ENCODE measurements around the gene PSMG1.

Gene PSMG1

GRCh38 chr21:39156024-39156423 is 27.2 kb downstream of the PSMG1 start:
- peak; percentile 48 for DNase-seq

GRCh38 chr21:39155578-39155977 is 27.7 kb downstream of the PSMG1 start:
- DNase-seq: no peak

- no peak for DNase-seq
These were observed 29.4 kb downstream of the PSMG1 start for GRCh38 chr21:39153842-39154241.

- no peak for DNase-seq
These were observed 29.9 kb downstream of the PSMG1 start for GRCh38 chr21:39153373-39153772.

- no peak for DNase-seq
These were observed 31.0 kb downstream of the PSMG1 start for GRCh38 chr21:39152271-39152670.

GRCh38 chr21:39150877-39151276 is 32.4 kb downstream of the PSMG1 start:
- peak; percentile 17 for DNase-seq

GRCh38 chr21:39150316-39150715 is 32.9 kb downstream of the PSMG1 start:
- DNase-seq: no peak

- no peak for DNase-seq
These were observed 33.4 kb downstream of the PSMG1 start for GRCh38 chr21:39149882-39150281.

- DNase-seq: no peak
These were observed 34.3 kb downstream of the PSMG1 start for GRCh38 chr21:39148975-39149374.

GRCh38 chr21:39144191-39144590 is 39.1 kb downstream of the PSMG1 start:
- DNase-seq: no peak

- DNase-seq: no peak
These were observed 40.3 kb downstream of the PSMG1 start for GRCh38 chr21:39142972-39143371.

GRCh38 chr21:39141502-39141901 is 41.7 kb downstream of the PSMG1 start:
- peak; percentile 58 for DNase-seq

- peak; percentile 69 for DNase-seq
These were observed 45.7 kb downstream of the PSMG1 start for GRCh38 chr21:39137248-39138178.

GRCh38 chr21:39136711-39137110 is 46.5 kb downstream of the PSMG1 start:
- peak; percentile 36 for DNase-seq

GRCh38 chr21:39136138-39136537 is 47.1 kb downstream of the PSMG1 start:
- DNase-seq: peak; percentile 39

- no peak for DNase-seq
These were observed 48.9 kb downstream of the PSMG1 start for GRCh38 chr21:39134288-39134810.

GRCh38 chr21:39132248-39132647 is 51.0 kb downstream of the PSMG1 start:
- DNase-seq: peak; percentile 21

- DNase-seq: peak; percentile 21
These were observed 51.5 kb downstream of the PSMG1 start for GRCh38 chr21:39131791-39132190.

- DNase-seq: no peak
These were observed 55.7 kb downstream of the PSMG1 start for GRCh38 chr21:39127506-39127905.

- no peak for DNase-seq
These were observed 56.8 kb downstream of the PSMG1 start for GRCh38 chr21:39126486-39126806.

GRCh38 chr21:39125752-39126485 is 57.3 kb downstream of the PSMG1 start:
- DNase-seq: peak; percentile 73
